HEK293 (cell line): ENCODE data around the gene SSTR5.

ENCODE experiments used
- CTCF ChIA-PET: fragments of 350-600 bp; formaldehyde crosslinking; extraction: SDS; loops from one replicate; lab custom pipeline; 2021; ENCODE audit warnings: antibody characterized with exemption; lab: Yijun Ruan, JAX
- POLR2A ChIA-PET: fragments of 300-600 bp; formaldehyde crosslinking; extraction: SDS; loops from one replicate; lab custom pipeline; 2020; ENCODE audit warnings: antibody characterized with exemption, inconsistent platforms; lab: Yijun Ruan, JAX
- H3K27ac ChIP-seq: fragments of 200-500 bp; sonication (Bioruptor generic); 2 replicates; pipeline ENCODE4 v1.5.1; 2014; ENCODE audit warnings: low read depth, low read length, control low read depth, inconsistent platforms; ENCODE audit errors: extremely low read depth
- H3K36me3 ChIP-seq, 2 experiments: fragments of 200-500 bp in 1 of 2; sonication (Bioruptor generic) in 1 of 2; 1 replicate in 1 of 2; 2 replicates in 1 of 2; pipeline ENCODE4 v1.5.1; 2014 to 2017; ENCODE audit warnings: inconsistent platforms in 2 of 2, low read length in 2 of 2; ENCODE audit not compliant: control insufficient read depth in 2 of 2, insufficient read depth in 1 of 2
- H3K4me1 ChIP-seq: fragments of 200-500 bp; sonication (Bioruptor generic); 2 replicates; pipeline ENCODE4 v1.5.1; 2014; ENCODE audit warnings: mild to moderate bottlenecking, low read length, inconsistent platforms; ENCODE audit not compliant: control insufficient read depth, insufficient read depth
- H3K4me3 ChIP-seq: 2 replicates; pipeline ENCODE4 v1.5.1; 2011; ENCODE audit warnings: low read depth, mild to moderate bottlenecking, control low read depth, low read length, moderate library complexity
- H3K9me3 ChIP-seq: fragments of 200-500 bp; sonication (Bioruptor generic); 2 replicates; pipeline ENCODE4 v1.5.1; 2014; ENCODE audit warnings: low read depth, low read length, inconsistent platforms; ENCODE audit not compliant: control insufficient read depth, insufficient read depth
- GFI1B ChIP-seq: fragments of 450-650 bp; formaldehyde crosslinking; IDR thresholded peaks from 2 replicates; pipeline ENCODE4 v1.5.1; 2016; ENCODE audit warnings: missing biosample characterization, missing genetic modification characterization
- GLI4 ChIP-seq: fragments of 450-650 bp; formaldehyde crosslinking; IDR thresholded peaks from 2 replicates; pipeline ENCODE4 v1.5.1; 2016; ENCODE audit warnings: missing biosample characterization, missing genetic modification characterization
- MYNN ChIP-seq: fragments of 450-650 bp; formaldehyde crosslinking; IDR thresholded peaks from 2 replicates; pipeline ENCODE4 v1.5.1; 2016; ENCODE audit warnings: missing biosample characterization, missing genetic modification characterization, borderline replicate concordance
- SCRT2 ChIP-seq: fragments of 450-650 bp; formaldehyde crosslinking; IDR thresholded peaks from 2 replicates; pipeline ENCODE4 v1.5.1; 2016; ENCODE audit warnings: missing biosample characterization, missing genetic modification characterization
- SP2 ChIP-seq: fragments of 450-650 bp; formaldehyde crosslinking; IDR thresholded peaks from 2 replicates; pipeline ENCODE4 v1.5.1; 2016; ENCODE audit warnings: missing biosample characterization, missing genetic modification characterization
- ZNF114 ChIP-seq: fragments of 450-650 bp; formaldehyde crosslinking; IDR thresholded peaks from 2 replicates; pipeline ENCODE4 v1.5.0; 2017; ENCODE audit warnings: missing biosample characterization, missing genetic modification characterization
- ZNF146 ChIP-seq: fragments of 450-650 bp; formaldehyde crosslinking; IDR thresholded peaks from 2 replicates; pipeline ENCODE4 v1.5.1; 2016; ENCODE audit warnings: missing biosample characterization, missing genetic modification characterization
- ZNF302 ChIP-seq: fragments of 450-650 bp; formaldehyde crosslinking; IDR thresholded peaks from 2 replicates; pipeline ENCODE4 v1.5.1; 2016; ENCODE audit warnings: missing biosample characterization, missing genetic modification characterization, low read depth
- ZNF335 ChIP-seq: fragments of 450-650 bp; formaldehyde crosslinking; conservative IDR thresholded peaks from 2 replicates; pipeline ENCODE4 v1.5.1; 2016; ENCODE audit warnings: missing biosample characterization, missing genetic modification characterization
- ZNF391 ChIP-seq: fragments of 450-650 bp; formaldehyde crosslinking; IDR thresholded peaks from 2 replicates; pipeline ENCODE4 v1.5.1; 2016; ENCODE audit warnings: low read depth, missing biosample characterization, missing genetic modification characterization, borderline replicate concordance
- ZNF510 ChIP-seq: fragments of 450-650 bp; formaldehyde crosslinking; IDR thresholded peaks from 2 replicates; pipeline ENCODE4 v1.5.1; 2018; ENCODE audit warnings: mild to moderate bottlenecking, missing genetic modification characterization, missing biosample characterization; ENCODE audit not compliant: insufficient replicate concordance
- ZNF513 ChIP-seq: fragments of 450-650 bp; IDR thresholded peaks from 2 replicates; pipeline ENCODE4 v1.5.1; 2018; ENCODE audit warnings: missing biosample characterization, missing genetic modification characterization
- ZNF529 ChIP-seq: fragments of 450-650 bp; formaldehyde crosslinking; IDR thresholded peaks from 2 replicates; pipeline ENCODE4 v1.5.1; 2017; ENCODE audit warnings: missing genetic modification characterization, missing biosample characterization; ENCODE audit not compliant: insufficient replicate concordance
- ZNF530 ChIP-seq: fragments of 450-650 bp; formaldehyde crosslinking; IDR thresholded peaks from 2 replicates; pipeline ENCODE4 v1.5.1; 2016; ENCODE audit warnings: low read depth, missing biosample characterization, missing genetic modification characterization
- ZNF548 ChIP-seq: fragments of 450-650 bp; formaldehyde crosslinking; IDR thresholded peaks from 2 replicates; pipeline ENCODE4 v1.5.1; 2016; ENCODE audit warnings: missing biosample characterization, missing genetic modification characterization
- ZNF580 ChIP-seq: fragments of 450-650 bp; formaldehyde crosslinking; IDR thresholded peaks from 2 replicates; pipeline ENCODE4 v1.5.1; 2016; ENCODE audit warnings: missing biosample characterization, missing genetic modification characterization
- ZNF600 ChIP-seq: fragments of 450-650 bp; formaldehyde crosslinking; IDR thresholded peaks from 2 replicates; pipeline ENCODE4 v1.5.1; 2016; ENCODE audit warnings: missing biosample characterization, missing genetic modification characterization
- ZNF692 ChIP-seq: fragments of 450-650 bp; formaldehyde crosslinking; IDR thresholded peaks from 2 replicates; pipeline ENCODE4 v1.5.1; 2016; ENCODE audit warnings: missing biosample characterization, missing genetic modification characterization
- ZSCAN30 ChIP-seq: fragments of 450-650 bp; IDR thresholded peaks from 2 replicates; pipeline ENCODE4 v1.5.1; 2018; ENCODE audit warnings: missing biosample characterization, mild to moderate bottlenecking, missing genetic modification characterization, moderate library complexity
- TF ChIP-seq, protein P1 (sequence below): fragments of 450-650 bp; formaldehyde crosslinking; IDR thresholded peaks from 2 replicates; pipeline ENCODE4 v1.5.1; 2017; ENCODE audit warnings: missing biosample characterization, missing genetic modification characterization

Gene SSTR5

DNA sequence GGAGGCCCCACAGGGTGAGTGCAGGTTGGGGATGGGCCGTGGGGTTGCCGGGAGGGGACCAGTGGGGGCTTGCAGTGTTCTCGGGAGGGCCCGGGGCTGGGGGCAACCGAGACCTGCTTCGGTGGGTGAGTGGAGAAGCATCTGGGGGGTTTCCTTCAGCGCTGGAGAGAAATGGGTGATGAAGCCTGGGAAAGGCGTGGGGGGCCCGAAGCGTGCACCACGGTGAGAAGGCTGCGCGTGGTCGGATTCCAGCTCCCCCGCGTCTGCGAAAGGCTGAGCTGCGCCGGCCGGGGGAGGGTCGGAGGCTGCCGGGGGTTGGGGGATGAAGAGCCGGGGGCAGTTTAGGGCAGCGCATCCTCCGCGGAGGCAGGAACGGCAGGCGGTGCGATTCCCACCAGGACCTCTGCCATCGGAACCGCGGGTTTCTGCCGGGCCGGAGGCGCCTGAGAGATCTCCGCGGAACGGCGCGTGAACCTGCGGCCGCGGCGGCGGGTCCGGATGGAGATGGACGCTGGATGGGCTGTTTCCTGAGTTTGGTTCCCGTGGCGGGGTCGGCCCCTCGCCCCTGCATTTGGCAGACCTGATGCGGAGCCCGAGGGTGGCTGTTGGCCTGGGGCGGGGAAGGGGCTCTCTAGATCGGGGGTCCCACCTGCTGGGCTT lies 6.9 kb upstream of the SSTR5 start:
- H3K36me3 ChIP-seq, result no peaks in the 10 kb centered on the region
- no peak for TF ChIP-seq ZNF510 (tag by site-specific recombination)
- no peak for TF ChIP-seq ZNF391 (tag by site-specific recombination)
- no peak for TF ChIP-seq ZNF600 (tag by site-specific recombination)
- no peak for TF ChIP-seq ZNF513 (tag by site-specific recombination)
- TF ChIP-seq ZNF302 (tag by site-specific recombination), result no peak
- TF ChIP-seq ZNF530 (tag by site-specific recombination), result no peak
- no peak for TF ChIP-seq ZNF146 (tag by site-specific recombination)
- TF ChIP-seq, protein P1, sequence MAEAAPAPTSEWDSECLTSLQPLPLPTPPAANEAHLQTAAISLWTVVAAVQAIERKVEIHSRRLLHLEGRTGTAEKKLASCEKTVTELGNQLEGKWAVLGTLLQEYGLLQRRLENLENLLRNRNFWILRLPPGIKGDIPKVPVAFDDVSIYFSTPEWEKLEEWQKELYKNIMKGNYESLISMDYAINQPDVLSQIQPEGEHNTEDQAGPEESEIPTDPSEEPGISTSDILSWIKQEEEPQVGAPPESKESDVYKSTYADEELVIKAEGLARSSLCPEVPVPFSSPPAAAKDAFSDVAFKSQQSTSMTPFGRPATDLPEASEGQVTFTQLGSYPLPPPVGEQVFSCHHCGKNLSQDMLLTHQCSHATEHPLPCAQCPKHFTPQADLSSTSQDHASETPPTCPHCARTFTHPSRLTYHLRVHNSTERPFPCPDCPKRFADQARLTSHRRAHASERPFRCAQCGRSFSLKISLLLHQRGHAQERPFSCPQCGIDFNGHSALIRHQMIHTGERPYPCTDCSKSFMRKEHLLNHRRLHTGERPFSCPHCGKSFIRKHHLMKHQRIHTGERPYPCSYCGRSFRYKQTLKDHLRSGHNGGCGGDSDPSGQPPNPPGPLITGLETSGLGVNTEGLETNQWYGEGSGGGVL (tag by site-specific recombination), result no peak
- TF ChIP-seq SCRT2, result no peak
- TF ChIP-seq SP2 (tag by site-specific recombination), result no peak
- TF ChIP-seq MYNN (tag by site-specific recombination), result no peak
- TF ChIP-seq ZNF114, result no peak
- no peak for TF ChIP-seq ZNF529 (tag by site-specific recombination)
- TF ChIP-seq ZNF548 (tag by site-specific recombination), result no peak
- no peak for TF ChIP-seq ZNF692 (tag by site-specific recombination)
- TF ChIP-seq GFI1B, result no peak
- no peak for TF ChIP-seq GLI4 (tag by site-specific recombination)
- no peak for TF ChIP-seq ZSCAN30 (tag by site-specific recombination)
- no peak for TF ChIP-seq ZNF335 (tag by site-specific recombination)
- no peak overlapping the region for H3K27ac ChIP-seq
- H3K4me1 ChIP-seq, result no peaks in the 10 kb centered on the region
- H3K4me3 ChIP-seq, result no peak overlapping the region
- no peaks in the 10 kb centered on the region for H3K9me3 ChIP-seq
- ChIA-PET POLR2A (no interaction called here), CTCF (no interaction called here)

DNA sequence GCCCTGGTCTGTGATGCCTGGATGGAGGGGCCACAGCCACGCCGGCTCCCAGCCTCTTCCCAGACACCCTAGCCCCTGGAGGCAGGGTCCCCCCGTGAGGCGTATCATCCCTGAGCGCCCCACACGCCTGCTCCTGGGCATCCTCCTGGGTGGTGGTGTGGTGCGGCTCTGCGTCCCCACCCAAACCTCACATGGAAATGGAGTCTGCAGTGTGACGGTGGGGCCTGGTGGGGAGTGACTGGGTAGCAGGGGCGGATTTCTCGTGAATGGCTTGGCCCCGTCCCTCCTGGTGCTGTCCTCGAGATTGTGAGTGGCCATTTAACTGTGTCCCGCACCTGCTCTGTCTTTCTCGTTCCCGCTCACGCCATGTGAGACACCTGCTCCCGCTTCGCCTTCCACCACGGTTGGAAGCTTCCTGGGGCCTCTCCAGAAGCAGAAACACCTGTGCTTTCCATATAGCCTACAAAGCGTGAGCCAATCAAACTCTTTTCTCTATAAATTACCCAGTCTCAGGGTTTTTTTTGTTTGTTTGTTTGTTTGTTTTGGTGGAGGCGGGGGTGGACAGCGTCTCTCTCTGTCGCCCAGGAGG lies 5.9 kb upstream of the SSTR5 start:
- TF ChIP-seq ZNF580 (no peak), ZNF600 (tag by site-specific recombination) (peak; percentile 79)
- CTCF ChIA-PET, result no interaction called here
- Histone ChIP-seq H3K4me1 (no peaks in the 10 kb centered on the region; the same call in 1 of the 2 replicates), H3K4me3 (no peak overlapping the region), H3K9me3 (no peaks in the 10 kb centered on the region), H3K36me3 (no peaks in the 10 kb centered on the region), H3K27ac (no peak overlapping the region)
- POLR2A ChIA-PET, result no interaction called here
